OCI-LY7 (cell line): ENCODE measurements around the gene MRPS18A. TPM values are rescaled to one million over a fixed set of nuclear protein-coding genes. Genes with fewer than 3 reads are reported as not detected.

Experiments used
- BruUV-seq: library from RNA; stranded (reverse); fragments of 400-500 nt; replicated peaks from 2 replicates; lab custom pipeline; 2021; lab: Mats Ljungman, UMichigan
- CTCF ChIA-PET: fragments of 300-600 bp; sonication (Branson Sonifier 250); formaldehyde crosslinking; loops from one replicate; lab custom pipeline; 2022; ENCODE audit warnings: antibody characterized with exemption; ENCODE audit not compliant: unreplicated experiment; lab: Charles Lee
- POLR2A ChIA-PET: fragments of 300-600 bp; sonication (Branson Sonifier 250); formaldehyde crosslinking; loops from one replicate; lab custom pipeline; 2022; ENCODE audit warnings: antibody characterized with exemption; lab: Charles Lee
- DNase-seq: peaks from one replicate; pipeline ENCODE4 v3.0.0-alpha.2; 2015; ENCODE audit warnings: low spot score
- H2AFZ ChIP-seq: fragments of 200-600 bp; sonication (generic), shearing (Covaris generic); 2 replicates; pipeline ENCODE4 v1.6.1; 2014; ENCODE audit warnings: mild to moderate bottlenecking, antibody characterized with exemption, low read length, moderate library complexity
- H3K27ac ChIP-seq: fragments of 200-600 bp; sonication (generic); 2 replicates; pipeline ENCODE4 v1.5.1; 2014; ENCODE audit warnings: mixed run types, low read depth, mild to moderate bottlenecking, moderate library complexity, low read length, inconsistent platforms; ENCODE audit not compliant: poor library complexity, severe bottlenecking
- H3K36me3 ChIP-seq: fragments of 200-600 bp; sonication (generic); 2 replicates; pipeline ENCODE4 v1.6.1; 2014; ENCODE audit warnings: mild to moderate bottlenecking, antibody characterized with exemption, low read length, moderate library complexity, mixed read lengths; ENCODE audit not compliant: insufficient read depth
- H3K4me1 ChIP-seq: fragments of 200-600 bp; sonication (generic); 2 replicates; pipeline ENCODE4 v1.5.1; 2014; ENCODE audit warnings: mild to moderate bottlenecking, low read length; ENCODE audit not compliant: insufficient read depth, poor library complexity, severe bottlenecking
- H3K4me2 ChIP-seq: fragments of 200-600 bp; sonication (generic); 2 replicates; pipeline ENCODE4 v1.6.1; 2014; ENCODE audit warnings: mild to moderate bottlenecking, low read length
- H3K4me3 ChIP-seq: fragments of 200-600 bp; sonication (generic); 2 replicates; pipeline ENCODE4 v1.5.1; 2014; ENCODE audit warnings: mild to moderate bottlenecking, low read depth, low read length; ENCODE audit not compliant: poor library complexity, severe bottlenecking
- H3K79me2 ChIP-seq: fragments of 200-600 bp; sonication (generic); 2 replicates; pipeline ENCODE4 v1.6.1; 2016; ENCODE audit warnings: low read depth, mild to moderate bottlenecking, low read length, moderate library complexity, mixed read lengths; ENCODE audit not compliant: insufficient read depth
- H3K9me2 ChIP-seq: fragments of 200-600 bp; sonication (generic); 2 replicates; pipeline ENCODE4 v1.6.1; 2016; ENCODE audit warnings: mild to moderate bottlenecking, low read length, mixed read lengths; ENCODE audit not compliant: insufficient read depth
- H3K9me3 ChIP-seq: fragments of 200-600 bp; sonication (generic); 2 replicates; pipeline ENCODE4 v1.6.1; 2014; ENCODE audit warnings: mild to moderate bottlenecking, mixed run types, low read length, mixed read lengths
- H4K20me1 ChIP-seq: fragments of 200-600 bp; sonication (generic); 2 replicates; pipeline ENCODE4 v1.6.1; 2014; ENCODE audit warnings: mild to moderate bottlenecking, antibody characterized with exemption, low read length, moderate library complexity, mixed read lengths; ENCODE audit not compliant: insufficient read depth
- EZH2phosphoT487 ChIP-seq: fragments of 200-600 bp; sonication (generic); IDR thresholded peaks from 2 replicates; pipeline ENCODE4 v1.6.1; 2018; ENCODE audit warnings: low read depth, borderline replicate concordance, mild to moderate bottlenecking, mixed run types, antibody characterized with exemption, low read length, moderate library complexity, mixed read lengths
- intact Hi-C: fragments of 100-400 bp; cut with micrococcal nuclease; formaldehyde crosslinking; loops from one replicate; pipeline ENCODE4 v1.10.0; 2022; ENCODE audit not compliant: unreplicated experiment
- total RNA-seq, 2 experiments: library from RNA; depleted of rRNA in 1 of 2; stranded (reverse); fragments of >200 nt in 1 of 2; shearing (Covaris generic) in 1 of 2; gene quantifications; 2 replicates each; pipeline ENCODE4 v1.2.3, GENCODE V29; 2014 to 2022
- TF ChIP-seq, protein P1 (sequence below): fragments of 200-600 bp; sonication (generic); conservative IDR thresholded peaks from 2 replicates; pipeline ENCODE4 v1.5.1; 2014; ENCODE audit warnings: mild to moderate bottlenecking, antibody characterized with exemption, low read length, moderate library complexity, mixed read lengths

MRPS18A gene
- total RNA-seq, 2 experiments from 2014 or later = 61.6 to 86.1 TPM

DNA sequence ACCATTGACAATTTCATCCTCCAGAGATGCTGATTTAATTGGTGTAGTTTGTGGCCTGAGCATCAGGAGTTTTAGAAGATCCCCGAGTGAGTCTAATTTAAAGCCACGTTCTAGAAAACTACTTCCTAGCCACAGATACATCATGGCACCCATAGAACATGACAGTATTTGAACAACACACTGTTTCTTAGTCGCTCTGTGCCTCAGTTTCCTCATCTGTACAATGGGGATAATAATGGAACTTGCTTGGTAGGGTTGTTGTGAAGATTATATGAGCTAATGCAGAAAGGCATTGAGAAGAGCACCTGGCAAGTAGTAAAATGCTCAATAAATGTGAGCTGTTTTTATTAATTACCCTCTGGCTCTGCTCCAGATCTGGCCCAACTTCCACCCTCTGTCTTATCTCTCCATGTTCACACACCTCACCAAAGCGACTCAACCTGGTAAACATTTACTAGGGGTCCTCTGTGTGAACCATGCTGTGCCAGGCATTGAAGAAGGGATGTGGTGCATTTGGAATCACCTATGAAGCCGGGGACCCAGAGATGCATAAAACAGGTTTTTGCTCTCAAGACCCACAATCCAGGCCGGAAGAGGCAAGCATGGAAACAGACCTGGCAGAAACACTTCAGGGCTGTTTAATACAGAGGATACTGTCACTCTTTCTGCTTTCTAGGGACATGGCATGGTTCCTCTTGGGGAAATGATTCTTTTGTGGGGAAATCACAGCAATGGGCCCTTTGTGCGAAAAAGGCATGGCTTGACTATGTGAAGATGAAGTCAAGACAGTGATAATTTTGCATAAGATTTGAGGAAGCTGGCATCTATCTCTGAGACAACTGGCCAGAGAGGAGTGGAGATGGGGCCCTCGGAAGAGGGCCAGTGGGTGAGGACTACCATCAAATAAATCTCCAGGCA lies 16.2 kb upstream of the MRPS18A start:
- BruUV-seq = no TSS peak
- CTCF ChIA-PET = interaction anchor here (0.5 to 2.5 kb wide), 4 partner anchors 11 to 37 kb away, joined by 3 to 17 read pairs (median 3); partner anchors contain the start of gene MRPS18A
- H4K20me1 ChIP-seq = no peaks in the 10 kb centered on the region
- H3K4me3 ChIP-seq = no peak overlapping the region
- no peak overlapping the region for H3K27ac ChIP-seq
- H3K36me3 ChIP-seq = no peaks in the 10 kb centered on the region
- H3K4me2 ChIP-seq = peak overlapping the region; percentile 41
- POLR2A ChIA-PET = interaction anchor here (3.4 to 5.1 kb wide), 3 partner anchors 11 to 18 kb away, joined by 13 to 44 read pairs (median 36); partner anchors contain the start of gene MRPS18A
- TF ChIP-seq, protein P1, sequence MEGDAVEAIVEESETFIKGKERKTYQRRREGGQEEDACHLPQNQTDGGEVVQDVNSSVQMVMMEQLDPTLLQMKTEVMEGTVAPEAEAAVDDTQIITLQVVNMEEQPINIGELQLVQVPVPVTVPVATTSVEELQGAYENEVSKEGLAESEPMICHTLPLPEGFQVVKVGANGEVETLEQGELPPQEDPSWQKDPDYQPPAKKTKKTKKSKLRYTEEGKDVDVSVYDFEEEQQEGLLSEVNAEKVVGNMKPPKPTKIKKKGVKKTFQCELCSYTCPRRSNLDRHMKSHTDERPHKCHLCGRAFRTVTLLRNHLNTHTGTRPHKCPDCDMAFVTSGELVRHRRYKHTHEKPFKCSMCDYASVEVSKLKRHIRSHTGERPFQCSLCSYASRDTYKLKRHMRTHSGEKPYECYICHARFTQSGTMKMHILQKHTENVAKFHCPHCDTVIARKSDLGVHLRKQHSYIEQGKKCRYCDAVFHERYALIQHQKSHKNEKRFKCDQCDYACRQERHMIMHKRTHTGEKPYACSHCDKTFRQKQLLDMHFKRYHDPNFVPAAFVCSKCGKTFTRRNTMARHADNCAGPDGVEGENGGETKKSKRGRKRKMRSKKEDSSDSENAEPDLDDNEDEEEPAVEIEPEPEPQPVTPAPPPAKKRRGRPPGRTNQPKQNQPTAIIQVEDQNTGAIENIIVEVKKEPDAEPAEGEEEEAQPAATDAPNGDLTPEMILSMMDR = no peak
- no peak for TF ChIP-seq EZH2phosphoT487
- H2AFZ ChIP-seq = no peak overlapping the region
- no peaks in the 10 kb centered on the region for H3K9me2 ChIP-seq
- no peaks in the 10 kb centered on the region for H3K9me3 ChIP-seq
- peaks cover 63% of the 10 kb centered on the region for H3K4me1 ChIP-seq
- intact Hi-C loops = loop anchor here (10.0 kb wide), 2 partner anchors 319 to 521 kb away; partner anchors contain the start of gene SLC29A1
- H3K79me2 ChIP-seq = no peaks in the 10 kb centered on the region
- DNase-seq = peak; percentile 63

DNA sequence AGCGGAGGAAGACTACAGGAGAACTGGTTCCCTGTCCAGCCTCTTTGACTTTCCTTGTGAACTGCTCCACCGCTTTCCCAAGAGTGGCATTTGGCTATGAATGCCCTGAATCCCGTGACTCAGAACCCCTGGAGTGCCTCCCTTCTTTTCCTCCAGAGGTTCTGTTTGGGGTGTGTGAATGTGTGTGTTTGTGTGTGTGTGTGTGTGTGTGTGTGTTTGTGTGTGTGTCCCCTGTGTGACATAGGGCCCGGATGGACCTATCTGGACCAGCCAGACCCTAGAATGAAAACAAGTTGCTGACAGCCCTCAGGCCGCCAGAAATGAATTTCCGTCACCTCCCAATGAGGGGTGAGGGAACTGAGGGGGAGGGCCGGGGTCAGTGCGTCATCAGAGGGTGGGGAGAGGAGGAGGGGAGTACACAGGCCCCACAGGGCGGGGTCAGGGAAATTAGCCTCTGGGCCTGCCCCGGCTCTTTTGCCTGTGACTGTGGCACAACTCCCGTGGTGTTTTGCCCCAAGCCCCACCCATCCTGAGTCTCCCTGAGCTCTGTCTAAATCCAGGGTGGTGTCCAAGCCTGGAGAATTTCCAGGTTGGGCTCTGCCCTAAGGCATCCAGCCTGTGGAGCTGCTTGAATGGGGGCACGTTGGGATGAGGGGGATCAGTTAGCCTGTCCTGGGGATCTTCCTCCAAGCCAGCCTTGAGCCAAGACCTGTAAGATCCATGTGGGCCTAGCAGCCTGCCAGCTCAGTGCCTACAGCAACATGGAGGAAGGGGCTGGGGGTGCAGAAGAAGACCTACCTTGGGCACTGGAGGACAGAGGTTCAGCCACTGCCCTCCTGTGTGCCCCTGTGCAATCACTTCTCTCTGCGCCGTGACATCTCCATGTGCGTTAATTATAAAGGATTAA lies 15.2 kb upstream of the MRPS18A start:
- no peak overlapping the region for H2AFZ ChIP-seq
- H3K36me3 ChIP-seq = no peaks in the 10 kb centered on the region
- POLR2A ChIA-PET = interaction anchor here (0.6 to 5.1 kb wide), 2 partner anchors 10 to 14 kb away, joined by 3 to 44 read pairs; partner anchors contain the start of gene MRPS18A
- H4K20me1 ChIP-seq = no peaks in the 10 kb centered on the region
- TF ChIP-seq, protein P1 = no peak
- TF ChIP-seq EZH2phosphoT487 = no peak
- BruUV-seq = no TSS peak
- no peak overlapping the region for H3K27ac ChIP-seq
- H3K4me2 ChIP-seq = peak overlapping the region; percentile 28
- CTCF ChIA-PET = no interaction called here
- no peak overlapping the region for H3K4me3 ChIP-seq
- peak; percentile 62 for DNase-seq
- peaks cover 59% of the 10 kb centered on the region for H3K4me1 ChIP-seq
- no peaks in the 10 kb centered on the region for H3K9me2 ChIP-seq
- H3K9me3 ChIP-seq = no peaks in the 10 kb centered on the region
- intact Hi-C loops = loop anchor here (10.0 kb wide), 2 partner anchors 318 to 522 kb away; partner anchors contain the start of gene SLC29A1
- H3K79me2 ChIP-seq = no peaks in the 10 kb centered on the region
